ENCODE measurements around the gene LRFN5.

The LRFN5 gene

GRCh38 chr14:41865894-41866293 lies 259.2 kb downstream of the LRFN5 start:
- H3K4me3 ChIP-seq (ENCODE audit: low read length): no peak overlapping the region
- no peak for TF ChIP-seq CTCF (IDR thresholded peaks at IDR 0.05; ENCODE audit: insufficient read depth, low read depth, low read length, missing control alignments)
- DNase-seq (ENCODE audit: low read depth): no peak

- no peak overlapping the region for H3K4me3 ChIP-seq (ENCODE audit: low read length)
- TF ChIP-seq CTCF (IDR thresholded peaks at IDR 0.05; ENCODE audit: insufficient read depth, low read depth, low read length, missing control alignments): no peak
- DNase-seq (ENCODE audit: low read depth): no peak
Observed at GRCh38 chr14:41868396-41868795, 261.7 kb downstream of the LRFN5 start.

- no peak for TF ChIP-seq CTCF (IDR thresholded peaks at IDR 0.05; ENCODE audit: insufficient read depth, low read depth, low read length, missing control alignments)
- H3K4me3 ChIP-seq (ENCODE audit: low read length): no peak overlapping the region
- no peak for DNase-seq (ENCODE audit: low read depth)
Observed at GRCh38 chr14:41872931-41873685, 266.4 kb downstream of the LRFN5 start.

GRCh38 chr14:41873686-41874317 lies 267.1 kb downstream of the LRFN5 start:
- no peak overlapping the region for H3K4me3 ChIP-seq (ENCODE audit: low read length)
- no peak for DNase-seq (ENCODE audit: low read depth)
- TF ChIP-seq CTCF (IDR thresholded peaks at IDR 0.05; ENCODE audit: insufficient read depth, low read depth, low read length, missing control alignments): no peak

GRCh38 chr14:41875116-41875515 lies 268.4 kb downstream of the LRFN5 start:
- DNase-seq (ENCODE audit: low read depth): no peak
- no peak for TF ChIP-seq CTCF (IDR thresholded peaks at IDR 0.05; ENCODE audit: insufficient read depth, low read depth, low read length, missing control alignments)
- H3K4me3 ChIP-seq (ENCODE audit: low read length): no peak overlapping the region

- no peak for DNase-seq (ENCODE audit: low read depth)
- no peak overlapping the region for H3K4me3 ChIP-seq (ENCODE audit: low read length)
- no peak for TF ChIP-seq CTCF (IDR thresholded peaks at IDR 0.05; ENCODE audit: insufficient read depth, low read depth, low read length, missing control alignments)
Observed at GRCh38 chr14:41878321-41878720, 271.6 kb downstream of the LRFN5 start.
